GM21526 (cell line): ENCODE data around the gene AARSD1.
"Not testable (repeated sequence)": the region's sequence is repeated elsewhere in the genome, so short reads cannot be mapped to it uniquely, and the experiment has no call there.

Source experiments
- ATAC-seq: cut with Tn5 transposase; IDR thresholded peaks from one replicate; pipeline ENCODE4 v1.9.1; 2021; ENCODE audit warnings: moderate library complexity; ENCODE audit not compliant: unreplicated experiment, low FRiP score

Gene AARSD1

GRCh38 chr17:42920922-42921321 lies 43.3 kb downstream of the AARSD1 start:
- no peak for ATAC-seq

GRCh38 chr17:42920106-42920900 lies 44.0 kb downstream of the AARSD1 start:
- no peak for ATAC-seq

- not testable (repeated sequence) for ATAC-seq
Observed at GRCh38 chr17:42919522-42920077, 44.7 kb downstream of the AARSD1 start.

GRCh38 chr17:42918902-42919521 lies 45.2 kb downstream of the AARSD1 start:
- no peak for ATAC-seq

GRCh38 chr17:42917236-42917603 lies 47.0 kb downstream of the AARSD1 start:
- ATAC-seq = no peak

- ATAC-seq = not testable (repeated sequence)
Observed at GRCh38 chr17:42916388-42917235, 47.6 kb downstream of the AARSD1 start.

- not testable (repeated sequence) for ATAC-seq
Observed at GRCh38 chr17:42915288-42915687, 49.0 kb downstream of the AARSD1 start.

GRCh38 chr17:42913981-42914617 lies 50.2 kb downstream of the AARSD1 start:
- ATAC-seq = no peak

GRCh38 chr17:42913522-42913921 lies 50.7 kb downstream of the AARSD1 start:
- no peak for ATAC-seq

GRCh38 chr17:42908872-42909700 lies 55.2 kb downstream of the AARSD1 start:
- ATAC-seq = no peak

GRCh38 chr17:42906772-42907446 lies 57.3 kb downstream of the AARSD1 start:
- ATAC-seq = no peak

GRCh38 chr17:42904110-42904469 lies 60.2 kb downstream of the AARSD1 start:
- no peak for ATAC-seq

GRCh38 chr17:42901535-42902229 lies 62.6 kb downstream of the AARSD1 start:
- ATAC-seq = no peak
